Stimulated activated naive CD8-positive, alpha-beta T cell treated with anti-CD3 and anti-CD28 coated beads, Interleukin-15, Interleukin-2, amounts not matched to agents 100 ng/mL and 50 ng/mL, for 24 hours (primary cell): ENCODE measurements around the gene RNPEPL1.

ENCODE experiments used
- H3K27ac Mint-ChIP-seq: one replicate; pipeline ENCODE4 v1.8.0; 2021; ENCODE audit warnings: mild to moderate bottlenecking, mixed read lengths
- H3K27me3 Mint-ChIP-seq: one replicate; pipeline ENCODE4 v1.8.0; 2021; ENCODE audit warnings: mixed read lengths
- H3K36me3 Mint-ChIP-seq: one replicate; pipeline ENCODE4 v1.8.0; 2021; ENCODE audit warnings: low read depth, mixed read lengths
- H3K4me1 Mint-ChIP-seq: one replicate; pipeline ENCODE4 v1.8.0; 2021; ENCODE audit warnings: low read depth, mixed read lengths
- H3K4me3 Mint-ChIP-seq: one replicate; pipeline ENCODE4 v1.8.0; 2021; ENCODE audit warnings: mild to moderate bottlenecking, mixed read lengths
- H3K9me3 Mint-ChIP-seq: one replicate; pipeline ENCODE4 v1.8.0; 2021; ENCODE audit warnings: mixed read lengths

The RNPEPL1 gene

GRCh38 chr2:240595381-240596079 is 27.2 kb downstream of the RNPEPL1 start:
- Mint-ChIP-seq H3K27me3 (no peaks in the 10 kb centered on the region), H3K9me3 (no peaks in the 10 kb centered on the region), H3K36me3 (peaks cover 10% of the 10 kb centered on the region), H3K4me1 (no peaks in the 10 kb centered on the region), H3K4me3 (no peak overlapping the region), H3K27ac (no peak overlapping the region)

DNA sequence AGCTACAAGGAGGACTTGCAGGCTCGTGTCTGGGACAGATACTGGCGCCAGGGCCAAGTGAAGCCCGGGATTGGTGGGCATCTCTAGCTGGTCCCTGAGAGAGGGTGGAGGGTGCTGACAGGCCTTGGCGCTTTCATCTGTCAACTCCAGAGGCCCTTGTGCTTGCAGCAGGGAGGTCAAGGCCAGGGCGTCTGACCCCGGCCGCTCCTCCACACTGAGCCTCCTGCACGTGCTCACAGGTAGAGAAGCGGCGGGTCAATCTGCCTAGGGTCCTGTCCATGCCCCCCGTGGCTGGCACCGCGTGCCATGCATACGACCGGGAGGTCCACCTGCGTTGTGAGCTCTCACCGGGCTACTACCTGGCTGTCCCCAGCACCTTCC is 27.8 kb downstream of the RNPEPL1 start:
- Mint-ChIP-seq H3K4me3 (no peak overlapping the region), H3K27me3 (no peaks in the 10 kb centered on the region), H3K4me1 (no peaks in the 10 kb centered on the region), H3K9me3 (no peaks in the 10 kb centered on the region), H3K27ac (no peak overlapping the region), H3K36me3 (peaks cover 6% of the 10 kb centered on the region)

GRCh38 chr2:240596491-240596931 is 28.2 kb downstream of the RNPEPL1 start:
- Mint-ChIP-seq H3K9me3 (no peaks in the 10 kb centered on the region), H3K4me3 (no peak overlapping the region), H3K27ac (no peak overlapping the region), H3K36me3 (peaks cover 1% of the 10 kb centered on the region), H3K27me3 (no peaks in the 10 kb centered on the region), H3K4me1 (no peaks in the 10 kb centered on the region)

GRCh38 chr2:240597054-240597418 is 28.8 kb downstream of the RNPEPL1 start:
- Mint-ChIP-seq H3K27me3 (no peaks in the 10 kb centered on the region), H3K9me3 (no peaks in the 10 kb centered on the region), H3K4me1 (no peaks in the 10 kb centered on the region), H3K36me3 (no peaks in the 10 kb centered on the region), H3K27ac (no peak overlapping the region), H3K4me3 (no peak overlapping the region)

GRCh38 chr2:240597419-240598181 is 29.3 kb downstream of the RNPEPL1 start:
- Mint-ChIP-seq H3K36me3 (no peaks in the 10 kb centered on the region), H3K4me3 (no peak overlapping the region), H3K27ac (no peak overlapping the region), H3K27me3 (no peaks in the 10 kb centered on the region), H3K9me3 (no peaks in the 10 kb centered on the region), H3K4me1 (no peaks in the 10 kb centered on the region)

DNA sequence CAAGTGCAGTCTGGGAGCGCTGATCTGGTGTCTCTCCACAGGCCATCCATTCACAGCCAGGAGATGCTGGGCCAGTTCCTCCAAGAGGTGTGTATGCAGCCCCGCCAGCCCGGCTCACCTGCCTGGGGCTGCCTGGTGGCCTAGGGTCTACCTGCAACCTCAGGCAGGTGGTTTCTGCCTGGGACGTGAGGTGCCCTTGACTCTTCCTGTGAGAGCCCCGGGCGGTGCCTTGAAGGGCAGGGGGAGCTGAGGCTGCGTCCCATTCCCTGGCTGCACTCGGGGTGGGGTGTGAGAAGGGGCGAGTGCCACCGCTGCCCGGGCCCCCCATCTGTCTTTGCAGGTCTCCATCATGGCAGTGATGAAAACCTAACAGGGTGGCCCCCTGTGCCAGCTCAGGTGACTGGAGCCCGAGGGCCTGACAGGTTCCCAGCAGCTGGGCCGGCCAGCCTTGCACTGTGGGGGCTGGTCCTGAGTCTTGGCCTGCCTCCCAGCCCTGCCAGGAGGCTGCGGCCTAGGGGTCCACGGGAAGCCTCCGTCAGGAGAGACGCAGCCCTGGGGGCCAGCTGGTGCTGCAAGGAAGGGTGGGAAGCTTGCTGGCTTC is 30.1 kb downstream of the RNPEPL1 start:
- no peaks in the 10 kb centered on the region for H3K9me3 Mint-ChIP-seq
- H3K27me3 Mint-ChIP-seq, result no peaks in the 10 kb centered on the region
- H3K27ac Mint-ChIP-seq, result no peak overlapping the region
- H3K4me3 Mint-ChIP-seq, result no peak overlapping the region
- no peaks in the 10 kb centered on the region for H3K4me1 Mint-ChIP-seq
- H3K36me3 Mint-ChIP-seq, result no peaks in the 10 kb centered on the region

GRCh38 chr2:240599141-240599583 is 30.9 kb downstream of the RNPEPL1 start:
- Mint-ChIP-seq H3K27me3 (no peaks in the 10 kb centered on the region), H3K9me3 (no peaks in the 10 kb centered on the region), H3K4me1 (no peaks in the 10 kb centered on the region), H3K36me3 (no peaks in the 10 kb centered on the region), H3K4me3 (no peak overlapping the region), H3K27ac (no peak overlapping the region)

GRCh38 chr2:240600451-240600961 is 32.2 kb downstream of the RNPEPL1 start:
- Mint-ChIP-seq H3K4me1 (no peaks in the 10 kb centered on the region), H3K4me3 (no peak overlapping the region), H3K9me3 (no peaks in the 10 kb centered on the region), H3K27ac (no peak overlapping the region), H3K36me3 (no peaks in the 10 kb centered on the region), H3K27me3 (no peaks in the 10 kb centered on the region)

DNA sequence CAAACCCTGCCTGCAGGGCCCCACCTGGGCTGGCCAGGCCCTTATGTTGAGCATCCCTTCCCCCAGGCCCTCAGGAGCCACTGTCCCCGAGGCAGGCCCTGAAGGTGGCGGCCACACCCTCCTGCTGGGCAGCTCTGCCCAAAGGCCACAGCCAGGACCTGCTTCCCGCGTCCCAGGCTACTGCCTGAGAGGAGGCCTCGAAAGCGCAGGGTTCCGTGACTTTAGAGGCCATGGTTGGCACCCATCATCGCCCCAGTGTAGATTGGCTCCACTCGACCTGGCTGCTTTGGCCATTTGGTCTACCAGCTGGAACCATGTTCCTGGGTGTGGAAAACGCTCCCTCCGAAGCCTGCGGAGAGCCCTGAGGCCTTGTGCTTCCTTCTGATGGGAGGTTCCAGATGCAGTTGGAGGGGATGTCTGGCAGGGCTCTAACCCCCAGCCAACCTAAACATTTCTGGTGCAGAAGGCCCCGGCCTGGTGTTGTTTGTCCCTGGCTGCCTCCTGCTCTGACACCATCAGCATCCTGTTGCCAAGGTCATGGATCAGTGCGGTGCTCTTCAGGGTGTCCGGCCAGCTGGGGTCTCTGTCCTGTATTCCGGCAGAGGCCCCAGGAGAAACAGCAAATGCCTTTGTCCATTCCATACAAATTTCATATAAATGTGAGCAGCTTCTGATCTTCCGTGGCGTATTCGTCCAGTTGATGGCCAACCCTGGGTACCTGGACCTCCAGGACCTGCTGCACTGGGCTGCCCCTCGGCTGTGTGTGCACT is 33.0 kb downstream of the RNPEPL1 start:
- H3K9me3 Mint-ChIP-seq, result no peaks in the 10 kb centered on the region
- H3K4me3 Mint-ChIP-seq, result no peak overlapping the region
- no peaks in the 10 kb centered on the region for H3K27me3 Mint-ChIP-seq
- H3K4me1 Mint-ChIP-seq, result no peaks in the 10 kb centered on the region
- no peaks in the 10 kb centered on the region for H3K36me3 Mint-ChIP-seq
- no peak overlapping the region for H3K27ac Mint-ChIP-seq

DNA sequence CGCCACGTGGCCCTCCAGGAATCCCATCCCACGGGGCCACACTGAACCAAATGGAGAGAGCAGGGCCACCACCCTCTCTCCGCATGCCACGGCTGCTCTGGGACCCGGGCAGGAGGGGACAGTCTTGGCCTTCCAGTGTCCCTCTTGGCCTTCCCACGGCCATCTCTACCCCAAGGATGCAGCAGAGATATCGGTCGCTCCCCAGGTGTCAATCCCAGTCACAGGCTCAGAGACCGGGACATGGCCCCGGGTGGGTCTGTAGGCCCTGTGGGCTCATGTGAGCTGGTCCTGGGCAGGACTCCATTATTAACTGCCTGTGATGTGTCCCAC is 33.5 kb downstream of the RNPEPL1 start:
- Mint-ChIP-seq H3K9me3 (no peaks in the 10 kb centered on the region), H3K27me3 (no peaks in the 10 kb centered on the region), H3K27ac (no peak overlapping the region), H3K4me1 (no peaks in the 10 kb centered on the region), H3K4me3 (no peak overlapping the region), H3K36me3 (no peaks in the 10 kb centered on the region)

DNA sequence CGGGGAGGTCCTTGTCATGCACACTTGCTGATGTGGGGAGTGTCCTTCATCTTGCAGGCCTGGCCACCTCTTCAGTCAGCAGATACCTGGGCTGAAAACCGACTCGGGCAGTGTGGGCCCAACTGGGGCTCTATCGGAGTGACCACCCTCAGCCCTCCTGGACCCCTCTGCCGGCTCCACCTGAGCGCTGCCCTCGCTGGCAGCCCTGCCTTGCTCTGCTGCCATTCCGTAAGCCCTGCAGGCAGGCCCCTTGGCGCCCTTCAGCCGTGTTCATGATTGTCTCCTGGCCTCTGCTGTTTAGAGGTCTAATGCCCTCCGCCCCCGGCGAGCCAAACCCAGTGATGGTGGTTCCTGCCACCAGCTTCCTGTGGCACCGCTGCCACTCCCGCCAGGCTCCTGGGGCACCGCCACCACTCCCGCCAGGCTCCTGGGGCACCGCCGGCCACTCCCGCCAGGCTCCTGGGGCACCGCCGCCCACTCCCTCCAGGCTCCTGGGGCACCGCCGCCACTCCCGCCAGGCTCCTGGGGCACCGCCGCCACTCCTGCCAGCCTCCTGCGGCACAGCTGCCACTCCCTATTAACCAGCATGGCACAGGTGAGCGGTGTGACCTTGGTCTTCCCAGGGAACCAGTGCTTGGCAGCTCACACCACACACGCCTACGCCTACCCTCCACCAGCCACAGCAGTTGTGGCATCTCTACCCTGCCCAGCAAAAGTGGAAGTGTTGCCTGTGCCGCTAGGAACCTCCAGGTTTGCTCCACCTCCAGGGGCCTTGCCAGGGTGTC is 34.2 kb downstream of the RNPEPL1 start:
- Mint-ChIP-seq H3K27ac (no peak overlapping the region), H3K4me3 (no peak overlapping the region), H3K27me3 (no peaks in the 10 kb centered on the region), H3K36me3 (no peaks in the 10 kb centered on the region), H3K9me3 (no peaks in the 10 kb centered on the region), H3K4me1 (no peaks in the 10 kb centered on the region)

DNA sequence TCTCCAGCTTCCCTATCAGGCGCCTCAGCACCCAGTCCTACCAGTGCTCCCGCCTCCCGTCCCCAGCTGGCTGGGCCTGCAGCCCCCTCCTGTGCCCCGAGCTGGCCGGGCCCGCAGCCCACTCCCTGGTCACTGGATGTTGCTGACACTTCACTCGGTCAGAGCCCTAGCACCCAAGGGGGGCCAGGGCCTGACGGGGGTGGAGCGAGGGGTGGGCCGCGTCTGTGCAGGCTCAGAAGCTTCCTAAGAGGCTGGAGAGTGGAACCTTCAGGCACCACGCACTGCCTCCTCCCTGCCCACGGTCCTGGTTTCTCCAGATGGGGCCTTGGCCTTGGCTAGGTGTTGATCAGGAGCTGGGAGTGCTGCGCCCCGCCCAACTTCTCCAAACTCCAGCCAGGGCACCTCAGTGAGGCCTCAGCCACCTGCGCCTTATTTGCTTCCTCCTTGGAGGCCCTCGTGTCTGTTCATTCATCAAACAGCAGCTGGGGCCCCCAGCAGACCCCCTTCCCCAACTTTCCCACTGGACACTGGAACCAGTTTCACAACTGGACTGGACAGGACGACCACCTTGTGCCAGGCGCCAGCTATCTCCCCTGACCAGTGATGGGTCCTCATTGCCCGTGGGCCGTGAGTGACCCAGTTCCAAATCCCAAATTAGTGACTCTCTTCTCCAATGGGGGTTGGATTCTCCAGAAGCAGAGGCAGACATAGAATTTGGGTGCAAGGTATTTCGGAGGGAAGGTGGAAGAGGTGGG is 35.0 kb downstream of the RNPEPL1 start:
- Mint-ChIP-seq H3K36me3 (no peaks in the 10 kb centered on the region), H3K4me3 (no peak overlapping the region), H3K27me3 (no peaks in the 10 kb centered on the region), H3K9me3 (no peaks in the 10 kb centered on the region), H3K27ac (no peak overlapping the region), H3K4me1 (no peaks in the 10 kb centered on the region)

GRCh38 chr2:240603846-240604245 is 35.6 kb downstream of the RNPEPL1 start:
- Mint-ChIP-seq H3K4me3 (no peak overlapping the region), H3K27me3 (no peaks in the 10 kb centered on the region)

More at GRCh38 chr2:240603846-240604245, 35.6 kb downstream of the RNPEPL1 start:
- no peak overlapping the region for H3K27ac Mint-ChIP-seq
- H3K4me1 Mint-ChIP-seq, result no peaks in the 10 kb centered on the region
- H3K36me3 Mint-ChIP-seq, result no peaks in the 10 kb centered on the region
- no peaks in the 10 kb centered on the region for H3K9me3 Mint-ChIP-seq
